PC-3 (cell line): ENCODE measurements around the gene VIPR2.

Experiments
- EZH2 ChIP-seq: fragments of 300-600 bp; sonication (generic); IDR thresholded peaks from one replicate; pipeline ENCODE4 v1.6.1; 2017; ENCODE audit warnings: antibody characterized with exemption, mild to moderate bottlenecking, low read length; ENCODE audit not compliant: unreplicated experiment
- TF ChIP-seq, protein P1 (sequence below): fragments of 300-600 bp; sonication (generic); conservative IDR thresholded peaks from 2 replicates; pipeline ENCODE4 v1.5.1; 2017; ENCODE audit warnings: antibody characterized with exemption, low read depth, mild to moderate bottlenecking, low read length

DNA sequence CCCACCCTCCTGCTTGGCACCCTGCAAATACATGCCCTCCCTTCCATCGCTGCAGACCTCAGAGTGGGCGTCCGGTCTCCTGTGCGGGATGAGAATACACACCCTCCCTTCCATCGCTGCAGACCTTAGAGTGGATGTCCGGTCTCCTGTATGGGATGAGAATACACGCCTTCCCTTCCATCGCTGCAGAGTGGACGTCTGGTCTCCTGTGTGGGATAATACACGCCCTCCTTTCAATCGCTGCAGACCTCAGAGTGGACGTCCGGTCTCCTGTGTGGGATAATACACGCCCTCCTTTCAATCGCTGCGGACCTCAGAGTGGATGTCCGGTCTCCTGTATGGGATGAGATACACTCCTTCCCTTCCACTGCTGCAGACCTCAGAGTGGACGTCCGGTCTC is 128.1 kb downstream of the VIPR2 start:
- TF ChIP-seq EZH2 = no peak
- TF ChIP-seq, protein P1, sequence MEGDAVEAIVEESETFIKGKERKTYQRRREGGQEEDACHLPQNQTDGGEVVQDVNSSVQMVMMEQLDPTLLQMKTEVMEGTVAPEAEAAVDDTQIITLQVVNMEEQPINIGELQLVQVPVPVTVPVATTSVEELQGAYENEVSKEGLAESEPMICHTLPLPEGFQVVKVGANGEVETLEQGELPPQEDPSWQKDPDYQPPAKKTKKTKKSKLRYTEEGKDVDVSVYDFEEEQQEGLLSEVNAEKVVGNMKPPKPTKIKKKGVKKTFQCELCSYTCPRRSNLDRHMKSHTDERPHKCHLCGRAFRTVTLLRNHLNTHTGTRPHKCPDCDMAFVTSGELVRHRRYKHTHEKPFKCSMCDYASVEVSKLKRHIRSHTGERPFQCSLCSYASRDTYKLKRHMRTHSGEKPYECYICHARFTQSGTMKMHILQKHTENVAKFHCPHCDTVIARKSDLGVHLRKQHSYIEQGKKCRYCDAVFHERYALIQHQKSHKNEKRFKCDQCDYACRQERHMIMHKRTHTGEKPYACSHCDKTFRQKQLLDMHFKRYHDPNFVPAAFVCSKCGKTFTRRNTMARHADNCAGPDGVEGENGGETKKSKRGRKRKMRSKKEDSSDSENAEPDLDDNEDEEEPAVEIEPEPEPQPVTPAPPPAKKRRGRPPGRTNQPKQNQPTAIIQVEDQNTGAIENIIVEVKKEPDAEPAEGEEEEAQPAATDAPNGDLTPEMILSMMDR = no peak
